ENCODE data around the gene FBXO11.

DNA sequence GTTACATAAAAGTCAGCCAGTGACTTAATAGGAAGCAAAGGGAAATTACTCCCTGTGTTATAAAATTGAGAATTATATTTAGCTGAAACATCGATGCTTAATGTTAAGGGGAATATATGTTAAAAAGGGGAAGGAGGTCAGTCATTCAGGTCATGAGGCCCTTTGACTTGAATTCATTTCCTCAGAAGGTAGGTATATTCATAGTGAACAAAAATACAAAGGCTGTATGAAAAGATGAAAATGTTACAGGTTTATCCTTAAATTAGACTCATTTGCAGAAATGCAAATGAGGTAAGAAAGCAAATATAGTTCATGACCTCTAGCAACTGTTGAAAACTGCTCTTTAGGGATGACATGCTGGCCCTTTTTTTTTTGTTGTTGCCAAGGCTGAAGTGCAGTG is 102.5 kb downstream of the FBXO11 start:
- TF ChIP-seq PPARA (CRISPR knock-in tag; IDR thresholded peaks at IDR 0.05; ENCODE audit: borderline replicate concordance) (no peak), CSRNP3 (CRISPR knock-in tag; IDR thresholded peaks at IDR 0.05) (no peak), ZFP30 (CRISPR knock-in tag; IDR thresholded peaks at IDR 0.05) (no peak), CREB5 (CRISPR knock-in tag; IDR thresholded peaks at IDR 0.05; ENCODE audit: low read depth) (no peak), OSR1 (CRISPR knock-in tag; IDR thresholded peaks at IDR 0.05) (no peak)
- TF ChIP-seq, protein P1, sequence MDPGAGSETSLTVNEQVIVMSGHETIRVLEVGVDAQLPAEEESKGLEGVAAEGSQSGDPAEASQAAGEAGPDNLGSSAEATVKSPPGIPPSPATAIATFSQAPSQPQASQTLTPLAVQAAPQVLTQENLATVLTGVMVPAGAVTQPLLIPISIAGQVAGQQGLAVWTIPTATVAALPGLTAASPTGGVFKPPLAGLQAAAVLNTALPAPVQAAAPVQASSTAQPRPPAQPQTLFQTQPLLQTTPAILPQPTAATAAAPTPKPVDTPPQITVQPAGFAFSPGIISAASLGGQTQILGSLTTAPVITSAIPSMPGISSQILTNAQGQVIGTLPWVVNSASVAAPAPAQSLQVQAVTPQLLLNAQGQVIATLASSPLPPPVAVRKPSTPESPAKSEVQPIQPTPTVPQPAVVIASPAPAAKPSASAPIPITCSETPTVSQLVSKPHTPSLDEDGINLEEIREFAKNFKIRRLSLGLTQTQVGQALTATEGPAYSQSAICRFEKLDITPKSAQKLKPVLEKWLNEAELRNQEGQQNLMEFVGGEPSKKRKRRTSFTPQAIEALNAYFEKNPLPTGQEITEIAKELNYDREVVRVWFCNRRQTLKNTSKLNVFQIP (CRISPR knock-in tag; IDR thresholded peaks at IDR 0.05; ENCODE audit: borderline replicate concordance, low read depth), result no peak

Data from SK-N-SH treated with all-trans-retinoic acid at 6 μM for 48 hours (cell line).